Fibroblast of lung (primary cell): ENCODE data around the gene TANGO6.

ENCODE experiments used
- CTCF ChIP-seq, 2 donors: IDR thresholded peaks in 1 of 2; conservative IDR thresholded peaks in 1 of 2; 1 replicate in 1 of 2; 2 replicates in 1 of 2; pipeline ENCODE4 v1.5.1; 2011 to 2012; ENCODE audit warnings: low read length in 2 of 2, control low read depth in 1 of 2, inconsistent platforms in 1 of 2, low read depth in 1 of 2, mild to moderate bottlenecking in 1 of 2
- EZH2 ChIP-seq: IDR thresholded peaks from 2 replicates; pipeline ENCODE4 v1.5.1; 2012; ENCODE audit warnings: low read length, control low read depth, mild to moderate bottlenecking; ENCODE audit errors: missing control alignments

- TF ChIP-seq CTCF (conservative IDR thresholded peaks at IDR 0.05 in 1 of 2, IDR thresholded peaks at IDR 0.05 in 1 of 2; ENCODE audit: low read depth in 1 of 2, low read length in 2 of 2), result no peak
- TF ChIP-seq EZH2, result no peak
Measured at GRCh38 chr16:69131839-69132423, 288.6 kb downstream of the TANGO6 start.
